GM18502 (cell line): ENCODE data around the gene HMGB3.

Experiments
- ATAC-seq: cut with Tn5 transposase; IDR thresholded peaks from one replicate; pipeline ENCODE4 v1.9.1; 2021; ENCODE audit warnings: mild to moderate bottlenecking; ENCODE audit not compliant: unreplicated experiment, poor library complexity

The HMGB3 gene

GRCh38 chrX:151039351-151039750, 56.2 kb downstream of the HMGB3 start:
- ATAC-seq, result no peak
